ENCODE measurements around the gene PHF21B. TPM values are rescaled to one million over a fixed set of nuclear protein-coding genes. Genes with fewer than 3 reads are reported as not detected.
"Not testable (repeated sequence)": the region's sequence is repeated elsewhere in the genome, so short reads cannot be mapped to it uniquely, and the experiment has no call there.

The PHF21B gene
- total RNA-seq, 1 donor from 2014 or later, result 19.0 TPM

- H3K4me1 Mint-ChIP-seq (ENCODE audit: unreplicated experiment), result no peaks in the 10 kb centered on the region
- no peak overlapping the region for H3K4me3 Mint-ChIP-seq
- peaks cover 40% of the 10 kb centered on the region for H3K36me3 Mint-ChIP-seq
- no peak for TF ChIP-seq CTCF (conservative IDR thresholded peaks at IDR 0.05)
- H3K27me3 Mint-ChIP-seq, result no peaks in the 10 kb centered on the region
- DNase-seq (ENCODE audit: extremely low spot score, unreplicated experiment), result no peak
- peaks cover 13% of the 10 kb centered on the region for H3K9me3 Mint-ChIP-seq
- H3K27ac Mint-ChIP-seq, result no peak overlapping the region
Measured at GRCh38 chr22:44907765-44908737, 101.8 kb downstream of the PHF21B start.

DNA sequence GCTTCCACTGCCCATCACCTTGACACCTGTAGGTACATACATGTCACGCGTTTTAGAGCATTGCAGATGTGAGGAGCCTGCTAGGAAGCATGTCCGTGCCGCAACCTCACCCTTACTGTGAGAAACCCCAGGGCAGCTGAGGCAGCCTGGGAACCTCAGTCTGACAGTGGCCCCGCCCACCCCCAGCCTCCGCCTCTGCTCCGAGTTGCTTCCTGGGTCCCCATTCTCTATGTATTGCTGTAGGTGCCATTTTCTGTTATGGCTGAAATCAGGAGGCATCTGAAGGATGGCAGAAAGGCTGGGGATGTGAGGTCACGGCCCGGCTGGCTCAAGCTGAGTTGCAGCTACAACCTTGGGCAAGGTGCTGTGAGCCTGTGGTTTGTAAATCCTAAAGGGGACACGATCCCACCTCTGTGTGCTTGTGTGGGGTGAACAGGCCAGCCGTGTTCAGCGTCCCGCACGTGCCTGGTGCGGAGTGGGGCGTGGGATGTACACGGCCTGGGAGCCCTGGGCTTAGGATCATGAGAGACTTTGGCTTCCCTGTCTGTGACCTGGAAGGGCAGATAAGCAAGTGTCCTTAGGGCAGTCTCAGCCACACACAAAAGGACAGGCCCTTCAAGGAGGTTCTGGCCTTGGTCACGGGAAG lies 102.7 kb downstream of the PHF21B start:
- DNase-seq (ENCODE audit: extremely low spot score, unreplicated experiment), result no peak
- Mint-ChIP-seq H3K27ac (no peak overlapping the region), H3K36me3 (peaks cover 42% of the 10 kb centered on the region), H3K4me1 (ENCODE audit: unreplicated experiment) (no peaks in the 10 kb centered on the region), H3K4me3 (no peak overlapping the region), H3K27me3 (no peaks in the 10 kb centered on the region), H3K9me3 (peaks cover 8% of the 10 kb centered on the region)
- TF ChIP-seq CTCF (conservative IDR thresholded peaks at IDR 0.05), result no peak

GRCh38 chr22:44906248-44906936 lies 103.4 kb downstream of the PHF21B start:
- peaks cover 8% of the 10 kb centered on the region for H3K9me3 Mint-ChIP-seq
- H3K36me3 Mint-ChIP-seq, result peaks cover 41% of the 10 kb centered on the region
- DNase-seq (ENCODE audit: extremely low spot score, unreplicated experiment), result no peak
- H3K27ac Mint-ChIP-seq, result no peak overlapping the region
- TF ChIP-seq CTCF (conservative IDR thresholded peaks at IDR 0.05), result no peak
- H3K4me1 Mint-ChIP-seq (ENCODE audit: unreplicated experiment), result no peaks in the 10 kb centered on the region
- H3K27me3 Mint-ChIP-seq, result no peaks in the 10 kb centered on the region
- no peak overlapping the region for H3K4me3 Mint-ChIP-seq

- DNase-seq (ENCODE audit: extremely low spot score, unreplicated experiment); H3K27ac Mint-ChIP-seq; H3K27me3 Mint-ChIP-seq; H3K4me1 Mint-ChIP-seq (ENCODE audit: unreplicated experiment); H3K9me3 Mint-ChIP-seq; H3K4me3 Mint-ChIP-seq: not testable (repeated sequence)
- H3K36me3 Mint-ChIP-seq, result peaks cover 33% of the 10 kb centered on the region
Measured at GRCh38 chr22:44904492-44905152, 105.2 kb downstream of the PHF21B start.

- H3K4me3 Mint-ChIP-seq; H3K4me1 Mint-ChIP-seq (ENCODE audit: unreplicated experiment); H3K27me3 Mint-ChIP-seq; H3K27ac Mint-ChIP-seq; DNase-seq (ENCODE audit: extremely low spot score, unreplicated experiment); H3K9me3 Mint-ChIP-seq: not testable (repeated sequence)
- peaks cover 32% of the 10 kb centered on the region for H3K36me3 Mint-ChIP-seq
Measured at GRCh38 chr22:44903164-44903563, 106.6 kb downstream of the PHF21B start.

- Mint-ChIP-seq H3K9me3 (no peaks in the 10 kb centered on the region), H3K36me3 (peaks cover 27% of the 10 kb centered on the region), H3K27me3 (no peaks in the 10 kb centered on the region), H3K4me1 (ENCODE audit: unreplicated experiment) (no peaks in the 10 kb centered on the region), H3K27ac (no peak overlapping the region), H3K4me3 (no peak overlapping the region)
- no peak for DNase-seq (ENCODE audit: extremely low spot score, unreplicated experiment)
- TF ChIP-seq CTCF (conservative IDR thresholded peaks at IDR 0.05), result no peak
Measured at GRCh38 chr22:44901301-44901700, 108.5 kb downstream of the PHF21B start.
